Measurements from ENCODE around the gene CCDC91. TPM values are rescaled to one million over a fixed set of nuclear protein-coding genes. Genes with fewer than 3 reads are reported as not detected.

Gene CCDC91
- total and polyA plus RNA-seq, 2 of the 4 experiments (the other 2 are of a cell fraction): 8.6 to 14.7 TPM

DNA sequence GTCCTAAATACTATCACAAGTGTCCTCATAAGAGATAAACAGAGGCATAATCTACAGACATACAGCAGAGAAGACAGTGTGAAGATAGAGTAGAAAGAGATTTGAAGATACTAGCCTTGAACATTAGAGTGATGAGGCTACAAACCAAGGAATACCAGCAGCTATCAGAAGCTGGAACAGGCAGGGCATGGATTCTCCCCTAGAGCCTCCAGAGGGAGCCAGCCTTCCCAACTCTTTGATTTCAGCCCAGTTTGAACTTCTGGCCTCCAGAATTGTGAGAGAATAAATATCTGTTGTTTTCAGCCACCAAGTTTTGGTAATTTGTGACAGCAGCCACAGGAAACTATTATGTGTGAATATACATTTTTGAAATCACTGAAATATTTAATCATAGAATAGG is 47.2 kb downstream of the CCDC91 start:
- Histone ChIP-seq H4K8ac (ENCODE audit: low read depth in 2 of 2, low read length in 2 of 2) (no peak overlapping the region), H3K23ac (ENCODE audit: low read depth, low read length) (no peak overlapping the region), H3K4me1 (ENCODE audit: control insufficient read depth, insufficient read depth, low read length) (no peaks in the 10 kb centered on the region), H3K14ac (replicated peaks; ENCODE audit: low read depth, low read length) (no peak overlapping the region), H2AK9ac (replicated peaks; ENCODE audit: low read depth, low read length, poor library complexity) (no peak overlapping the region), H2BK120ac (ENCODE audit: low read depth, low read length) (no peak overlapping the region), H3K9ac (ENCODE audit: low read depth, low read length) (no peak overlapping the region), H3K4me3 (ENCODE audit: insufficient read depth, low read depth, low read length) (no peak overlapping the region), H2AK5ac (ENCODE audit: low read depth, low read length) (no peak overlapping the region), H3K4ac (ENCODE audit: low read depth, low read length) (no peak overlapping the region), H3K9me3 (ENCODE audit: control insufficient read depth, insufficient read depth, low read length) (no peaks in the 10 kb centered on the region), H2BK20ac (ENCODE audit: low read depth, low read length) (no peak overlapping the region), H3K56ac (ENCODE audit: extremely low read depth, insufficient read depth, low read length) (no peak overlapping the region), H4K91ac (ENCODE audit: insufficient read depth, low read depth, low read length) (no peak overlapping the region), H3K27ac (ENCODE audit: insufficient read depth, low read length) (no peak overlapping the region), H3K27me3 (ENCODE audit: control insufficient read depth, insufficient read depth, low read length) (no peaks in the 10 kb centered on the region), H3K18ac (ENCODE audit: low read depth, low read length) (no peak overlapping the region), H2BK5ac (ENCODE audit: low read depth, low read length, poor library complexity, severe bottlenecking) (no peak overlapping the region), H2BK15ac (ENCODE audit: low read depth, low read length) (no peak overlapping the region), H3K9me1 (ENCODE audit: insufficient read depth, low read length) (no peaks in the 10 kb centered on the region; the same call in 1 of the 2 replicates), H3K36me3 (ENCODE audit: control insufficient read depth, insufficient read depth, low read length) (no peaks in the 10 kb centered on the region), H2AFZ (replicated peaks; ENCODE audit: low read length, poor library complexity) (no peak overlapping the region), H3K4me2 (ENCODE audit: low read depth, low read length) (no peak overlapping the region), H4K20me1 (ENCODE audit: insufficient read depth, low read length) (no peaks in the 10 kb centered on the region), H3K79me1 (ENCODE audit: low read depth in 1 of 2, low read length in 2 of 2) (peaks cover 7 to 9% of the 10 kb centered on the region in 2 experiments; a peak in 3 of 4 replicates), H4K5ac (ENCODE audit: low read depth, low read length) (no peak overlapping the region)
- dilution Hi-C loops (cut with HindIII; ENCODE audit: low sequenced_read_pairs, unreplicated experiment): no loop called here
- BruUV-seq (replicated peaks): no TSS peak
- no peak for ATAC-seq (ENCODE audit: low read depth)
- in situ Hi-C loops (cut with MboI; ENCODE audit: low sequenced_read_pairs): no loop called here
- ChIA-PET POLR2A (ENCODE audit: unreplicated experiment) (no interaction called here), CTCF (no interaction called here)
- DNase-seq: no peak
- intact Hi-C loops (cut with micrococcal nuclease): no loop called here
- no peak for TF ChIP-seq RCOR1 (IDR thresholded peaks at IDR 0.05; ENCODE audit: insufficient replicate concordance, low read length)
- TF ChIP-seq, protein P1, sequence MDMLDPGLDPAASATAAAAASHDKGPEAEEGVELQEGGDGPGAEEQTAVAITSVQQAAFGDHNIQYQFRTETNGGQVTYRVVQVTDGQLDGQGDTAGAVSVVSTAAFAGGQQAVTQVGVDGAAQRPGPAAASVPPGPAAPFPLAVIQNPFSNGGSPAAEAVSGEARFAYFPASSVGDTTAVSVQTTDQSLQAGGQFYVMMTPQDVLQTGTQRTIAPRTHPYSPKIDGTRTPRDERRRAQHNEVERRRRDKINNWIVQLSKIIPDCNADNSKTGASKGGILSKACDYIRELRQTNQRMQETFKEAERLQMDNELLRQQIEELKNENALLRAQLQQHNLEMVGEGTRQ (IDR thresholded peaks at IDR 0.05; ENCODE audit: low read depth, low read length): no peak
- no peak for TF ChIP-seq POLR2A (IDR thresholded peaks at IDR 0.05; ENCODE audit: low read depth, low read length)
- no peak for TF ChIP-seq SMC3 (IDR thresholded peaks at IDR 0.05; ENCODE audit: low read depth, low read length)
- no peak for TF ChIP-seq FOS (IDR thresholded peaks at IDR 0.05; ENCODE audit: low read depth, low read length)
- no peak for TF ChIP-seq BHLHE40 (IDR thresholded peaks at IDR 0.05; ENCODE audit: low read depth, low read length)
- TF ChIP-seq, protein P2, sequence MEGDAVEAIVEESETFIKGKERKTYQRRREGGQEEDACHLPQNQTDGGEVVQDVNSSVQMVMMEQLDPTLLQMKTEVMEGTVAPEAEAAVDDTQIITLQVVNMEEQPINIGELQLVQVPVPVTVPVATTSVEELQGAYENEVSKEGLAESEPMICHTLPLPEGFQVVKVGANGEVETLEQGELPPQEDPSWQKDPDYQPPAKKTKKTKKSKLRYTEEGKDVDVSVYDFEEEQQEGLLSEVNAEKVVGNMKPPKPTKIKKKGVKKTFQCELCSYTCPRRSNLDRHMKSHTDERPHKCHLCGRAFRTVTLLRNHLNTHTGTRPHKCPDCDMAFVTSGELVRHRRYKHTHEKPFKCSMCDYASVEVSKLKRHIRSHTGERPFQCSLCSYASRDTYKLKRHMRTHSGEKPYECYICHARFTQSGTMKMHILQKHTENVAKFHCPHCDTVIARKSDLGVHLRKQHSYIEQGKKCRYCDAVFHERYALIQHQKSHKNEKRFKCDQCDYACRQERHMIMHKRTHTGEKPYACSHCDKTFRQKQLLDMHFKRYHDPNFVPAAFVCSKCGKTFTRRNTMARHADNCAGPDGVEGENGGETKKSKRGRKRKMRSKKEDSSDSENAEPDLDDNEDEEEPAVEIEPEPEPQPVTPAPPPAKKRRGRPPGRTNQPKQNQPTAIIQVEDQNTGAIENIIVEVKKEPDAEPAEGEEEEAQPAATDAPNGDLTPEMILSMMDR (conservative IDR thresholded peaks at IDR 0.05; ENCODE audit: low read depth, low read length): no peak
- no peak for TF ChIP-seq RAD21 (IDR thresholded peaks at IDR 0.05; ENCODE audit: low read length)
- no peak for TF ChIP-seq RFX5 (IDR thresholded peaks at IDR 0.05; ENCODE audit: low read depth, low read length)
- TF ChIP-seq MAZ (IDR thresholded peaks at IDR 0.05; ENCODE audit: borderline replicate concordance, low read depth, low read length): no peak
- TF ChIP-seq NFE2L2 (IDR thresholded peaks at IDR 0.05; ENCODE audit: low read depth, low read length): no peak
- no peak for TF ChIP-seq MXI1 (IDR thresholded peaks at IDR 0.05; ENCODE audit: borderline replicate concordance, low read depth, low read length)
- no peak for TF ChIP-seq CEBPB (IDR thresholded peaks at IDR 0.05; ENCODE audit: low read depth, low read length)
- TF ChIP-seq MAFK (IDR thresholded peaks at IDR 0.05; ENCODE audit: low read depth, low read length): no peak
- no peak for TF ChIP-seq CHD1 (IDR thresholded peaks at IDR 0.05; ENCODE audit: low read depth, low read length)
- TF ChIP-seq, protein P3, sequence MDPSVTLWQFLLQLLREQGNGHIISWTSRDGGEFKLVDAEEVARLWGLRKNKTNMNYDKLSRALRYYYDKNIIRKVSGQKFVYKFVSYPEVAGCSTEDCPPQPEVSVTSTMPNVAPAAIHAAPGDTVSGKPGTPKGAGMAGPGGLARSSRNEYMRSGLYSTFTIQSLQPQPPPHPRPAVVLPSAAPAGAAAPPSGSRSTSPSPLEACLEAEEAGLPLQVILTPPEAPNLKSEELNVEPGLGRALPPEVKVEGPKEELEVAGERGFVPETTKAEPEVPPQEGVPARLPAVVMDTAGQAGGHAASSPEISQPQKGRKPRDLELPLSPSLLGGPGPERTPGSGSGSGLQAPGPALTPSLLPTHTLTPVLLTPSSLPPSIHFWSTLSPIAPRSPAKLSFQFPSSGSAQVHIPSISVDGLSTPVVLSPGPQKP (IDR thresholded peaks at IDR 0.05; ENCODE audit: borderline replicate concordance, low read depth, low read length): no peak

All from IMR-90 (cell line).